Activated T-helper 1 cell treated with anti-CD3 and anti-CD28 coated beads, Interleukin-12 subunit alpha, Interleukin-12 subunit beta, Interleukin-2, Interleukin-4 antibody, amounts not matched to agents 30 ng/mL and 10 ng/mL and 1 ng/mL, durations not matched to agents 14 hours and 24 hours and 36 hours (primary cell): ENCODE measurements around the gene OR10P1. TPM values are rescaled to one million over a fixed set of nuclear protein-coding genes. Genes with fewer than 3 reads are reported as not detected.

Source experiments
- DNase-seq: peaks from one replicate; pipeline ENCODE4 v3.0.0; 2021; ENCODE audit warnings: low spot score
- H3K27ac Mint-ChIP-seq: one replicate; pipeline ENCODE4 v1.8.0; 2021; ENCODE audit warnings: mild to moderate bottlenecking, mixed read lengths
- H3K27me3 Mint-ChIP-seq: one replicate; pipeline ENCODE4 v1.8.0; 2022; ENCODE audit warnings: mild to moderate bottlenecking, moderate library complexity, mixed read lengths; ENCODE audit not compliant: insufficient read depth
- H3K36me3 Mint-ChIP-seq: one replicate; pipeline ENCODE4 v1.8.0; 2021; ENCODE audit warnings: low read depth, mixed read lengths
- H3K4me1 Mint-ChIP-seq: one replicate; pipeline ENCODE4 v1.8.0; 2021; ENCODE audit warnings: low read depth, mixed read lengths
- H3K4me3 Mint-ChIP-seq: one replicate; pipeline ENCODE4 v1.8.0; 2021; ENCODE audit warnings: mild to moderate bottlenecking, moderate library complexity, mixed read lengths
- H3K9me3 Mint-ChIP-seq: one replicate; pipeline ENCODE4 v1.8.0; 2021; ENCODE audit warnings: mixed read lengths
- intact Hi-C: fragments of 100-400 bp; cut with micrococcal nuclease; formaldehyde crosslinking; loops from one replicate; pipeline ENCODE4 v1.15.1; 2024
- total RNA-seq: library from RNA; stranded (reverse); gene quantifications from 2 replicates; pipeline ENCODE4 v1.2.3, GENCODE V29; 2022

The OR10P1 gene
- total RNA-seq, 1 donor from 2014 or later: not detected

- DNase-seq: no peak
- H3K4me1 Mint-ChIP-seq: peaks cover 10% of the 10 kb centered on the region
- peaks cover 27% of the 10 kb centered on the region for H3K27me3 Mint-ChIP-seq
- H3K27ac Mint-ChIP-seq: no peak overlapping the region
- no peaks in the 10 kb centered on the region for H3K9me3 Mint-ChIP-seq
- peak overlapping the region; percentile 12 for H3K4me3 Mint-ChIP-seq
- intact Hi-C loops: no loop called here
- H3K36me3 Mint-ChIP-seq: no peaks in the 10 kb centered on the region
Observed at GRCh38 chr12:55681142-55682077, 44.7 kb downstream of the OR10P1 start.

- Mint-ChIP-seq H3K4me3 (no peak overlapping the region), H3K4me1 (peaks cover 14% of the 10 kb centered on the region), H3K27me3 (peaks cover 27% of the 10 kb centered on the region), H3K27ac (no peak overlapping the region), H3K36me3 (peaks cover 2% of the 10 kb centered on the region), H3K9me3 (no peaks in the 10 kb centered on the region)
- intact Hi-C loops: no loop called here
- no peak for DNase-seq
Observed at GRCh38 chr12:55682087-55682796, 45.5 kb downstream of the OR10P1 start.

GRCh38 chr12:55683676-55684075 lies 47.0 kb downstream of the OR10P1 start:
- no peak for DNase-seq
- Mint-ChIP-seq H3K36me3 (peaks cover 2% of the 10 kb centered on the region), H3K27ac (no peak overlapping the region), H3K4me3 (no peak overlapping the region), H3K27me3 (peaks cover 27% of the 10 kb centered on the region), H3K9me3 (no peaks in the 10 kb centered on the region), H3K4me1 (peaks cover 20% of the 10 kb centered on the region)
- intact Hi-C loops: no loop called here

GRCh38 chr12:55684761-55685370 lies 48.2 kb downstream of the OR10P1 start:
- intact Hi-C loops: no loop called here
- peaks cover 20% of the 10 kb centered on the region for H3K4me1 Mint-ChIP-seq
- DNase-seq: no peak
- peaks cover 2% of the 10 kb centered on the region for H3K36me3 Mint-ChIP-seq
- H3K9me3 Mint-ChIP-seq: no peaks in the 10 kb centered on the region
- H3K4me3 Mint-ChIP-seq: no peak overlapping the region
- no peak overlapping the region for H3K27ac Mint-ChIP-seq
- peaks cover 19% of the 10 kb centered on the region for H3K27me3 Mint-ChIP-seq

- peaks cover 2% of the 10 kb centered on the region for H3K36me3 Mint-ChIP-seq
- H3K27ac Mint-ChIP-seq: no peak overlapping the region
- H3K27me3 Mint-ChIP-seq: peaks cover 12% of the 10 kb centered on the region
- H3K9me3 Mint-ChIP-seq: no peaks in the 10 kb centered on the region
- H3K4me1 Mint-ChIP-seq: peaks cover 20% of the 10 kb centered on the region
- DNase-seq: no peak
- no peak overlapping the region for H3K4me3 Mint-ChIP-seq
- intact Hi-C loops: no loop called here
Observed at GRCh38 chr12:55685671-55686070, 49.0 kb downstream of the OR10P1 start.

- Mint-ChIP-seq H3K36me3 (peaks cover 2% of the 10 kb centered on the region), H3K4me1 (peaks cover 12% of the 10 kb centered on the region), H3K27ac (no peak overlapping the region), H3K4me3 (no peak overlapping the region), H3K9me3 (no peaks in the 10 kb centered on the region), H3K27me3 (peaks cover 8% of the 10 kb centered on the region)
- no peak for DNase-seq
- intact Hi-C loops: no loop called here
Observed at GRCh38 chr12:55686366-55687010, 49.8 kb downstream of the OR10P1 start.

Other genes starting within 250 kb of the OR10P1 start
- gene OR6C65, start 236.4 kb upstream of the OR10P1 start, total RNA-seq: not detected in 2 replicates
- not detected in 2 replicates for gene OR6C76, start 210.6 kb upstream of the OR10P1 start, total RNA-seq
- not detected in 2 replicates for gene OR6C2, start 192.8 kb upstream of the OR10P1 start, total RNA-seq
- gene OR6C70, start 166.8 kb upstream of the OR10P1 start, total RNA-seq: not detected in 2 replicates
- gene OR6C68, start 144.5 kb upstream of the OR10P1 start, total RNA-seq: not detected in 2 replicates
- gene OR6C4, start 87.3 kb upstream of the OR10P1 start, total RNA-seq: not detected in 2 replicates
- not detected in 2 replicates for gene OR2AP1, start 64.4 kb upstream of the OR10P1 start, total RNA-seq
- gene ITGA7, start 71.0 kb downstream of the OR10P1 start, total RNA-seq: 0.88 and 1.1 TPM in 2 replicates
- 62.5 and 64.8 TPM in 2 replicates for gene BLOC1S1, start 79.2 kb downstream of the OR10P1 start, total RNA-seq
- gene RDH5, start 83.5 kb downstream of the OR10P1 start, total RNA-seq: 4.2 and 6.7 TPM in 2 replicates
- 183 and 198 TPM in 2 replicates for gene CD63, start 92.1 kb downstream of the OR10P1 start, total RNA-seq
- gene GDF11, start 106.2 kb downstream of the OR10P1 start, total RNA-seq: 14.2 and 15.2 TPM in 2 replicates
- 70.7 and 75.1 TPM in 2 replicates for gene SARNP, start 180.8 kb downstream of the OR10P1 start, total RNA-seq
- 58.9 and 61.2 TPM in 2 replicates for gene ORMDL2, start 181.1 kb downstream of the OR10P1 start, total RNA-seq
- 43.5 and 45.0 TPM in 2 replicates for gene DNAJC14, start 192.7 kb downstream of the OR10P1 start, total RNA-seq
- gene MMP19, start 206.0 kb downstream of the OR10P1 start, total RNA-seq: not detected in 2 replicates